CD4-positive, alpha-beta T cell (primary cell): ENCODE measurements around the gene KASH5. TPM values are rescaled to one million over a fixed set of nuclear protein-coding genes. Genes with fewer than 3 reads are reported as not detected.

Experiments used
- ATAC-seq: fragments of 200-7000 bp; cut with Tn5 transposase; one replicate; pipeline ENCODE4 v1.10.0; 2022; ENCODE audit warnings: mild to moderate bottlenecking; ENCODE audit not compliant: poor library complexity
- CTCF ChIA-PET: fragments of 350-600 bp; sonication (Branson Sonifier 250); formaldehyde crosslinking; loops from one replicate; lab custom pipeline; 2021; ENCODE audit warnings: antibody characterized with exemption, inconsistent platforms; lab: Charles Lee
- POLR2A ChIA-PET: fragments of 350-600 bp; sonication (Branson Sonifier 250); formaldehyde crosslinking; loops from one replicate; lab custom pipeline; 2021; ENCODE audit warnings: antibody characterized with exemption, inconsistent platforms; lab: Charles Lee
- DNase-seq, 14 experiments: peaks; one replicate each; pipeline ENCODE4 v3.0.0-alpha.2; 2013 to 2020; ENCODE audit warnings: mixed read lengths in 2 of 14
- H3K27ac ChIP-seq, 2 donors: one replicate each; pipeline versions ENCODE4 v1.5.1 to v1.7.0; 2013; ENCODE audit warnings: low read length in 2 of 2, low read depth in 1 of 2, mild to moderate bottlenecking in 1 of 2
- H3K27me3 ChIP-seq, 2 experiments: 1 replicate in 1 of 2; 2 replicates in 1 of 2; pipeline versions ENCODE4 v1.6.1 to v1.7.0; 2013; ENCODE audit warnings: low read length in 2 of 2, control low read depth in 1 of 2, mild to moderate bottlenecking in 1 of 2, moderate library complexity in 1 of 2; ENCODE audit not compliant: insufficient read depth in 2 of 2, control insufficient read depth in 1 of 2
- H3K36me3 ChIP-seq: one replicate; pipeline ENCODE4 v1.6.1; 2013; ENCODE audit warnings: low read length, control low read depth; ENCODE audit not compliant: insufficient read depth
- H3K4me1 ChIP-seq: one replicate; pipeline ENCODE4 v1.6.1; 2013; ENCODE audit warnings: low read length, control low read depth; ENCODE audit not compliant: insufficient read depth
- H3K4me3 ChIP-seq: one replicate; pipeline ENCODE4 v1.5.1; 2013; ENCODE audit warnings: mild to moderate bottlenecking, low read length, moderate library complexity
- H3K9me3 ChIP-seq, 2 experiments: 1 replicate in 1 of 2; 2 replicates in 1 of 2; pipeline versions ENCODE4 v1.6.1 to v1.7.0; 2013; ENCODE audit warnings: low read length in 2 of 2, mild to moderate bottlenecking in 2 of 2, control low read depth in 1 of 2, moderate library complexity in 1 of 2; ENCODE audit not compliant: control insufficient read depth in 1 of 2, insufficient read depth in 1 of 2
- H3K27ac Mint-ChIP-seq: one replicate; pipeline ENCODE4 v1.8.0; 2020; ENCODE audit warnings: mixed read lengths
- H3K27me3 Mint-ChIP-seq: one replicate; pipeline ENCODE4 v1.8.0; 2021; ENCODE audit warnings: mixed read lengths
- H3K36me3 Mint-ChIP-seq: one replicate; pipeline ENCODE4 v1.8.0; 2021; ENCODE audit warnings: low read depth, mixed read lengths
- H3K4me1 Mint-ChIP-seq: one replicate; pipeline ENCODE4 v1.8.0; 2021; ENCODE audit warnings: low read depth, mixed read lengths
- H3K4me3 Mint-ChIP-seq: one replicate; pipeline ENCODE4 v1.8.0; 2020; ENCODE audit warnings: mild to moderate bottlenecking, mixed read lengths
- H3K9me3 Mint-ChIP-seq: one replicate; pipeline ENCODE4 v1.8.0; 2020; ENCODE audit warnings: mixed read lengths
- intact Hi-C, 2 experiments: fragments of 100-400 bp; cut with DNase I in 1 of 2; cut with micrococcal nuclease in 1 of 2; formaldehyde crosslinking; loops; one replicate each; pipeline versions ENCODE4 v1.15.1 to v1.9.0; 2023 to 2025; cut with DNase I, micrococcal nuclease
- total RNA-seq, 174 experiments: library from RNA in 2 of 174; stranded (reverse) in 2 of 174; gene quantifications; one replicate each; pipeline ENCODE4 v1.2.3 and lab custom pipeline; 2021 to 2026
- TF ChIP-seq, protein P1 (sequence below): fragments of 200-600 bp; IDR thresholded peaks from one replicate; pipeline ENCODE4 v1.8.0; 2022; ENCODE audit warnings: antibody characterized with exemption, mild to moderate bottlenecking

KASH5 gene
- total RNA-seq, 2 experiments from 2014 or later = not detected

DNA sequence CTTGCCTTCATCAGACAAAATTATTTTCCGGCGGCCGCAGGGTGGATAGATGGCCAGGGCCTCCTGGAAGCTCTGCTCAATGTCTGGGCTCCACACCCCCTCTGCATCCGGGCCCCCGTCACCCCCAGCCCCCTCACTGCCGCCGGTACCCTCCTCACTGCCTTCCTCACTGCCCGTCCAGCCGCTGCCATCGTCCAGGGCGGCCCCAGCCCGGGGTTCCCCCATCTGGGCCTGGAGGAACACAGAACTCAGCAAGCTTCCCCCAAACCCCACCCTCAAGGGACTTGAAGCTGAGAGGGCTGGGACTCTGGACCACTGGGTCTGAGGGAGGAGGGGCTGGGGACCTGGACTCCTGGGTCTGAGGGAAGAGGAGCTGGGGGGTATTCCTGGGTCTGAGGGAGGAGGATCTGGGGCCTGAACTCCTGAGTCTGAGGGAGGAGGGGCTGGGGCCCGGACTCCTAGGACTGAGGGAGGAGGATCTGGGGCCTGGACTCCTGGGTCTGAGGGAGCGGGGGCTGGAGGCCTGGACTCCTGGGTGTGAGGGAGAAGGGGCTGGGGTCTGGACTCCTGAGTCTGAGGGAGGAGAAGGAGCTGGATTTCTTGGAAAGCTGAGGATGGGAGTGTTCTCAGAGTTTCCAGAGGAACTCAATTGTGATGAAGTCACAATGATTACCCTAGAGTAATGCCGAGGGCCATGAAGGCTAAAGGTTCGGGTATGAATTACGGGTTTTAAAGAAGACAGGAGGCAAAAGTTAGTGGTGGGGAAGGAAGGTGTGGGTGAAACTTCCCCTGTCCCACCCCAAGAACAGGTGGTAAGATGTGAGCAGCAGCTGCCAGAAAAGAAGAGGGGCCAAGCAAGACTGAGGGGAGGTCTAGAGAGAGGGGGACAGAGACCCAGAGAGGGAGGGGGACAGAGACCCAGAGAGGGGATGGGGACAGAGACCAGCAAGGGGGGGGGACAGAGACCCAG is 27.9 kb upstream of the KASH5 start:
- Mint-ChIP-seq H3K4me3 (peak overlapping the region; percentile 55), H3K36me3 (no peaks in the 10 kb centered on the region), H3K27ac (no peak overlapping the region), H3K9me3 (no peaks in the 10 kb centered on the region), H3K27me3 (peaks cover 30% of the 10 kb centered on the region), H3K4me1 (peaks cover 16% of the 10 kb centered on the region)
- no peak for ATAC-seq
- Histone ChIP-seq H3K4me3 (no peak overlapping the region), H3K36me3 (no peaks in the 10 kb centered on the region), H3K27ac (no peak overlapping the region), H3K27me3 (peaks cover 40 to 52% of the 10 kb centered on the region in 2 experiments), H3K4me1 (peaks cover 43% of the 10 kb centered on the region), H3K9me3 (peaks cover 0 to 21% of the 10 kb centered on the region in 2 experiments)
- ChIA-PET POLR2A (no interaction called here), CTCF (no interaction called here)
- no peak for DNase-seq
- intact Hi-C loops = no loop called here
- TF ChIP-seq, protein P1, sequence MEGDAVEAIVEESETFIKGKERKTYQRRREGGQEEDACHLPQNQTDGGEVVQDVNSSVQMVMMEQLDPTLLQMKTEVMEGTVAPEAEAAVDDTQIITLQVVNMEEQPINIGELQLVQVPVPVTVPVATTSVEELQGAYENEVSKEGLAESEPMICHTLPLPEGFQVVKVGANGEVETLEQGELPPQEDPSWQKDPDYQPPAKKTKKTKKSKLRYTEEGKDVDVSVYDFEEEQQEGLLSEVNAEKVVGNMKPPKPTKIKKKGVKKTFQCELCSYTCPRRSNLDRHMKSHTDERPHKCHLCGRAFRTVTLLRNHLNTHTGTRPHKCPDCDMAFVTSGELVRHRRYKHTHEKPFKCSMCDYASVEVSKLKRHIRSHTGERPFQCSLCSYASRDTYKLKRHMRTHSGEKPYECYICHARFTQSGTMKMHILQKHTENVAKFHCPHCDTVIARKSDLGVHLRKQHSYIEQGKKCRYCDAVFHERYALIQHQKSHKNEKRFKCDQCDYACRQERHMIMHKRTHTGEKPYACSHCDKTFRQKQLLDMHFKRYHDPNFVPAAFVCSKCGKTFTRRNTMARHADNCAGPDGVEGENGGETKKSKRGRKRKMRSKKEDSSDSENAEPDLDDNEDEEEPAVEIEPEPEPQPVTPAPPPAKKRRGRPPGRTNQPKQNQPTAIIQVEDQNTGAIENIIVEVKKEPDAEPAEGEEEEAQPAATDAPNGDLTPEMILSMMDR = no peak

- H3K27me3 ChIP-seq = peaks cover 48 to 57% of the 10 kb centered on the region in 2 experiments
- intact Hi-C loops = no loop called here
- peaks cover 35% of the 10 kb centered on the region for H3K4me1 ChIP-seq
- Mint-ChIP-seq H3K9me3 (no peaks in the 10 kb centered on the region), H3K36me3 (no peaks in the 10 kb centered on the region), H3K4me3 (peak overlapping the region; percentile 26), H3K4me1 (peaks cover 6% of the 10 kb centered on the region), H3K27me3 (peaks cover 22% of the 10 kb centered on the region), H3K27ac (no peak overlapping the region)
- TF ChIP-seq, protein P1 = no peak
- CTCF ChIA-PET = no interaction called here
- no peaks in the 10 kb centered on the region for H3K36me3 ChIP-seq
- peaks cover 0 to 21% of the 10 kb centered on the region in 2 experiments for H3K9me3 ChIP-seq
- no peak for ATAC-seq
- POLR2A ChIA-PET = no interaction called here
- H3K27ac ChIP-seq = no peak overlapping the region
- H3K4me3 ChIP-seq = no peak overlapping the region
- DNase-seq = peak in 3 of 14 experiments; percentile 10 to 54 (median 32)
Measured at GRCh38 chr19:49361438-49362047, 26.5 kb upstream of the KASH5 start.

DNA sequence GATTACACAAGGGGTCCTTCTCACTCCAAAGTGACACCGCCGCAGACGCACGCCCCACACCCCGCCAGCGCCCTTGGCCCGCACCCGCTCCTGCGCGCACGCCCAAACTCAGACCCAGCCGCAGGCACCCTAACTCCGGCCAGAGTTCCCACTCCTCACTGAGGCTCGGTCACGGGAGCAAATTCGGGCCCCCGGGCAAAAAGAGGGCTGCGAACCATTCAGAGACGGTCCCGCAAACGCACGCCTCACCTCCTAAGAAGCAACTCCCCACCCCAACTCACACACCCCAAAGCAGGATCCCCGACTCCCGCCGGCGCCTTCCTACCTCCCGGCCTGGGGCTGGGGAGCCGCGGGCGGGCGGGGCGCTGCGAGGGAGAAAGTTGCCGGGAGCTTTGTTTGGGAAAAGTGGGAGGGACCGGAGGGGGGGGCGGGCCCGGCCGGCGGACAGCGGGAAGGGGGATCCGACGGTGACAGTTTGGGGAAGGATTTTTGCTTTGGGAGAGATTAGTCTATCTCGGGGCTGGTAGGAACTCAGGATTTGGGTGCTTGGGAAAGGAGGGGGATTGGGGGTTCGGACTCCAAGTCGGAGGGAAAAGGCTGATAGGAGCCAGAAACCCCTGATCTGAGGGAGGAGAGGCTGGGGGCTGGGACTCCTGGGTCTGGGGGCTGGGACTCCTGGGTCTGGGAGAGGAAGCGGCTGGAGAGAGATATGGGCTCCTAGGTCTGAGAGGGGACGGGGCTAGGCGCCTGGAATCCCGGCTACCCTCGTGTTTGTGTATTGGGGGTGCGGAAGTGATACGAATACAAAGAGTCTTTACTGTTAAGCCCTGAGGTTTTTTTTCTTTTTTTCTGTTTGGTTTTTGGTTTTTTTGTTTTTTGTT is 25.8 kb upstream of the KASH5 start, which contains the start of gene TEAD2:
Gene TEAD2 (minus strand): TSS at position 369 of the 881 bp plus-strand sequence. CDS start 2,341 bp downstream, outside the sequence.
- Histone ChIP-seq H3K4me3 (peak within 1 kb of the TSS; percentile 5), H3K36me3 (no peaks in the 10 kb centered on the region), H3K9me3 (peaks cover 0 to 21% of the 10 kb centered on the region in 2 experiments), H3K27me3 (peaks cover 48 to 57% of the 10 kb centered on the region in 2 experiments), H3K4me1 (peaks cover 35% of the 10 kb centered on the region), H3K27ac (no peak within 1 kb of the TSS)
- Mint-ChIP-seq H3K4me3 (peak within 1 kb of the TSS; percentile 26), H3K36me3 (no peaks in the 10 kb centered on the region), H3K27me3 (peaks cover 19% of the 10 kb centered on the region), H3K27ac (no peak within 1 kb of the TSS), H3K9me3 (no peaks in the 10 kb centered on the region), H3K4me1 (peaks cover 5% of the 10 kb centered on the region)
- ATAC-seq (peak; percentile 23), DNase-seq (peak in 3 of 14 experiments; percentile 16 to 48 (median 46))
- intact Hi-C loops = no loop called here
- TF ChIP-seq, protein P1 = no peak
- CTCF ChIA-PET = no interaction called here
- POLR2A ChIA-PET = no interaction called here
